Neural cell (in vitro differentiated cells): Measurements from ENCODE around the gene MCM7. TPM values are rescaled to one million over a fixed set of nuclear protein-coding genes. Genes with fewer than 3 reads are reported as not detected.

Experiments
- H2AFZ ChIP-seq: fragments of 200-600, 300-800 bp; sonication (generic), shearing (Covaris generic); 2 replicates; pipeline ENCODE4 v1.6.0; 2014; ENCODE audit warnings: low read depth, mild to moderate bottlenecking, antibody characterized with exemption, low read length, moderate library complexity
- H3F3A ChIP-seq: fragments of 200-600 bp; shearing (Covaris generic); 2 replicates; pipeline ENCODE4 v1.6.1; 2016; ENCODE audit warnings: mild to moderate bottlenecking, moderate library complexity, mixed read lengths, antibody characterized with exemption, low read length; ENCODE audit not compliant: insufficient read depth, poor library complexity, severe bottlenecking
- H3K27ac ChIP-seq: fragments of 200-600, 300-800 bp; sonication (generic), shearing (Covaris generic); 2 replicates; pipeline ENCODE4 v1.5.1; 2014; ENCODE audit warnings: mild to moderate bottlenecking, low read length, moderate library complexity
- H3K27me3 ChIP-seq: fragments of 300-800, 200-600 bp; sonication (generic), shearing (Covaris generic); 2 replicates; pipeline ENCODE4 v1.6.0; 2014; ENCODE audit warnings: mild to moderate bottlenecking, low read depth, low read length, moderate library complexity; ENCODE audit not compliant: insufficient read depth
- H3K36me3 ChIP-seq: fragments of 300-800, 200-600 bp; sonication (generic), shearing (Covaris generic); 2 replicates; pipeline ENCODE4 v1.5.1; 2014; ENCODE audit warnings: mild to moderate bottlenecking, antibody characterized with exemption, low read length, moderate library complexity; ENCODE audit not compliant: insufficient read depth
- H3K4me2 ChIP-seq: fragments of 300-800, 200-600 bp; sonication (generic), shearing (Covaris generic); 2 replicates; pipeline ENCODE4 v1.6.0; 2014; ENCODE audit warnings: mild to moderate bottlenecking, low read length
- H3K4me3 ChIP-seq: fragments of 300-800, 200-600 bp; sonication (generic), shearing (Covaris generic); 2 replicates; pipeline ENCODE4 v1.5.1; 2014; ENCODE audit warnings: mild to moderate bottlenecking, low read length, moderate library complexity
- H3K79me2 ChIP-seq: fragments of 200-600 bp; shearing (Covaris generic); replicated peaks from 2 replicates; pipeline ENCODE4 v1.6.0; 2014; ENCODE audit warnings: mild to moderate bottlenecking, low read length, moderate library complexity; ENCODE audit not compliant: insufficient read depth
- H3K9ac ChIP-seq: fragments of 300-800, 200-600 bp; sonication (generic), shearing (Covaris generic); 2 replicates; pipeline ENCODE4 v1.6.1; 2016; ENCODE audit warnings: mild to moderate bottlenecking, low read length, mixed read lengths
- H3K9me2 ChIP-seq: fragments of 200-600 bp; shearing (Covaris generic); 2 replicates; pipeline ENCODE4 v1.6.1; 2016; ENCODE audit warnings: mild to moderate bottlenecking, low read length, mixed read lengths; ENCODE audit not compliant: insufficient read depth
- H3K9me3 ChIP-seq: fragments of 200-600, 300-800 bp; sonication (generic), shearing (Covaris generic); 2 replicates; pipeline ENCODE4 v1.6.1; 2016; ENCODE audit warnings: mild to moderate bottlenecking, mixed run types, low read length, moderate library complexity, mixed read lengths
- H4K20me1 ChIP-seq: fragments of 200-600 bp; shearing (Covaris generic); 2 replicates; pipeline ENCODE4 v1.6.1; 2016; ENCODE audit warnings: mild to moderate bottlenecking, mixed run types; ENCODE audit not compliant: insufficient read depth
- EP300 ChIP-seq: fragments of 450-650 bp; conservative IDR thresholded peaks from 2 replicates; pipeline ENCODE4 v1.6.1; 2014; ENCODE audit warnings: antibody characterized with exemption, mild to moderate bottlenecking, moderate library complexity; ENCODE audit not compliant: poor library complexity, severe bottlenecking
- EZH2 ChIP-seq: fragments of 200-600, 300-800 bp; shearing (Covaris generic), sonication (generic); IDR thresholded peaks from 2 replicates; pipeline ENCODE4 v1.6.1; 2014; ENCODE audit warnings: antibody characterized with exemption, low read length, borderline replicate concordance, mild to moderate bottlenecking; ENCODE audit not compliant: insufficient read depth, poor library complexity, severe bottlenecking
- MXI1 ChIP-seq: fragments of 450-650 bp; conservative IDR thresholded peaks from 2 replicates; pipeline ENCODE4 v1.6.1; 2014; ENCODE audit warnings: antibody characterized with exemption, mild to moderate bottlenecking; ENCODE audit not compliant: poor library complexity, severe bottlenecking
- POLR2AphosphoS5 ChIP-seq: IDR thresholded peaks from 2 replicates; pipeline ENCODE4 v1.6.1; 2012
- RAD21 ChIP-seq: fragments of 450-650 bp; conservative IDR thresholded peaks from 2 replicates; pipeline ENCODE4 v1.6.1; 2014; ENCODE audit warnings: antibody characterized with exemption, mild to moderate bottlenecking, moderate library complexity
- SMC3 ChIP-seq: fragments of 450-650 bp; conservative IDR thresholded peaks from 2 replicates; pipeline ENCODE4 v1.6.1; 2014; ENCODE audit warnings: antibody characterized with exemption, mild to moderate bottlenecking, moderate library complexity; ENCODE audit not compliant: poor library complexity
- TAF1 ChIP-seq: IDR thresholded peaks from 2 replicates; pipeline ENCODE4 v1.6.1; 2012; ENCODE audit warnings: low read depth
- polyA minus RNA-seq: library from RNA; depleted of rRNA, polyadenylated mRNA; stranded (reverse); fragments of >200 nt; gene quantifications from 2 replicates; pipeline ENCODE4 v1.2.3, GENCODE V29; 2014
- polyA plus RNA-seq: library from polyadenylated mRNA; depleted of rRNA; stranded (reverse); fragments of >200 nt; gene quantifications from 2 replicates; pipeline ENCODE4 v1.2.3, GENCODE V29; 2014
- TF ChIP-seq, protein P1 (sequence below): fragments of 450-650 bp; IDR thresholded peaks from 2 replicates; pipeline ENCODE4 v1.5.1; 2014; ENCODE audit warnings: antibody characterized with exemption, mild to moderate bottlenecking, moderate library complexity; ENCODE audit not compliant: poor library complexity, severe bottlenecking
- TF ChIP-seq, protein P2 (sequence below): IDR thresholded peaks from 2 replicates; pipeline ENCODE4 v1.6.1; 2012; ENCODE audit warnings: borderline replicate concordance

MCM7 gene
- polyA plus RNA-seq = 118 and 146 TPM in 2 replicates
- polyA minus RNA-seq = 57.9 and 65.0 TPM in 2 replicates

DNA sequence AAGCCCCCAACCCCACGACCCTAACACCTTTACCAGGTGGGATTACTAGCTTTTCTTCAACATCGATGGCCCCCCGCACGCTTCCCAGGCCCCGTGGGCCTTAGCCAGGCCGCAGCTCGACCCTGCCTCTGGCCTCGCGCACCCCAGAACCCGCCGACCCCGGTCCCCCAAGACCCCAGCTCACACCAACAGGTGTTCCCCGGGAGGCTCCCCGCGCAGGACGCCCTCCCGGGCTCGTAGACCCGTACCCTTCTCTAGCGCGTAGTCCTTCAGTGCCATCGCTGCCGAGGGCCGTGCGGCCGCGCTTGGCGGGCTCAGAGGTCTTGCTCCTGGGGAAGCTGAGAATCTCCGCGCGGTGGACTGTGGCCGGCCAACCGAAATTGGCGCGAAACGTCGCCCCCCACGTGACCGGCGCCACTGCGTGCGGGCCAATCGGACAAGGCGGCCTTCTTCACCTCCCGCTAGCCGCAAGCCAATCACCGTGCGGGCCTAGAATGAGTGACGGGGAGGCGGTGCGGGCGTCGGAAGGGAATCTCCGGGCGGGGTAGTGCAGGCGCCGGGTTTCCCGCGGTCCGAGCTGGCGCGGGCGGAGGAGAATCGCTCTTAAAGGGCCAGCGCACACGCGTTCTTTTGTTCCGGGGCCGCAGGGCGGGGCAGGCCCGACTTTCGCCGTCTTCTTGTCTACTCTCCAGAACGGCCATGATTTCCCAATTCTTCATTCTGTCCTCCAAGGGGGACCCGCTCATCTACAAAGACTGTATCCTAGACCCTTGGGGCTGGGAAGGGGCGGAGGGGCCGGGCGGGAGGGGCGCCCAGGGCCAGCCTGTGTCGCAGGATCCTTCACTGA, at the start of gene MCM7, which contains the start of gene AP4M1:
Gene MCM7, minus strand, starts transcription at position 382 of the 847 bp plus-strand sequence. Its CDS starts 103 bp downstream, at position 279.
Gene AP4M1, plus strand, starts transcription at position 628 of the 847 bp plus-strand sequence. Its CDS starts 72 bp downstream, at position 700.
- Histone ChIP-seq H3K9me2 (no peaks in the 10 kb centered on the region), H3K9ac (peak within 1 kb of the TSS; percentile 93), H3K27ac (peak within 1 kb of the TSS; percentile 95), H3K27me3 (no peaks in the 10 kb centered on the region), H4K20me1 (no peaks in the 10 kb centered on the region), H2AFZ (peak within 1 kb of the TSS; percentile 65), H3K36me3 (peaks cover 8% of the 10 kb centered on the region), H3F3A (no peaks in the 10 kb centered on the region), H3K4me3 (peak within 1 kb of the TSS; percentile 78), H3K79me2 (peaks cover 26% of the 10 kb centered on the region), H3K9me3 (no peaks in the 10 kb centered on the region), H3K4me2 (peak within 1 kb of the TSS; percentile 81)
- TF ChIP-seq SMC3 = no peak
- TF ChIP-seq, protein P1, sequence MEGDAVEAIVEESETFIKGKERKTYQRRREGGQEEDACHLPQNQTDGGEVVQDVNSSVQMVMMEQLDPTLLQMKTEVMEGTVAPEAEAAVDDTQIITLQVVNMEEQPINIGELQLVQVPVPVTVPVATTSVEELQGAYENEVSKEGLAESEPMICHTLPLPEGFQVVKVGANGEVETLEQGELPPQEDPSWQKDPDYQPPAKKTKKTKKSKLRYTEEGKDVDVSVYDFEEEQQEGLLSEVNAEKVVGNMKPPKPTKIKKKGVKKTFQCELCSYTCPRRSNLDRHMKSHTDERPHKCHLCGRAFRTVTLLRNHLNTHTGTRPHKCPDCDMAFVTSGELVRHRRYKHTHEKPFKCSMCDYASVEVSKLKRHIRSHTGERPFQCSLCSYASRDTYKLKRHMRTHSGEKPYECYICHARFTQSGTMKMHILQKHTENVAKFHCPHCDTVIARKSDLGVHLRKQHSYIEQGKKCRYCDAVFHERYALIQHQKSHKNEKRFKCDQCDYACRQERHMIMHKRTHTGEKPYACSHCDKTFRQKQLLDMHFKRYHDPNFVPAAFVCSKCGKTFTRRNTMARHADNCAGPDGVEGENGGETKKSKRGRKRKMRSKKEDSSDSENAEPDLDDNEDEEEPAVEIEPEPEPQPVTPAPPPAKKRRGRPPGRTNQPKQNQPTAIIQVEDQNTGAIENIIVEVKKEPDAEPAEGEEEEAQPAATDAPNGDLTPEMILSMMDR = no peak
- no peak for TF ChIP-seq EP300
- TF ChIP-seq EZH2 = no peak
- peak; percentile 88 for TF ChIP-seq MXI1
- no peak for TF ChIP-seq TAF1
- TF ChIP-seq, protein P2, sequence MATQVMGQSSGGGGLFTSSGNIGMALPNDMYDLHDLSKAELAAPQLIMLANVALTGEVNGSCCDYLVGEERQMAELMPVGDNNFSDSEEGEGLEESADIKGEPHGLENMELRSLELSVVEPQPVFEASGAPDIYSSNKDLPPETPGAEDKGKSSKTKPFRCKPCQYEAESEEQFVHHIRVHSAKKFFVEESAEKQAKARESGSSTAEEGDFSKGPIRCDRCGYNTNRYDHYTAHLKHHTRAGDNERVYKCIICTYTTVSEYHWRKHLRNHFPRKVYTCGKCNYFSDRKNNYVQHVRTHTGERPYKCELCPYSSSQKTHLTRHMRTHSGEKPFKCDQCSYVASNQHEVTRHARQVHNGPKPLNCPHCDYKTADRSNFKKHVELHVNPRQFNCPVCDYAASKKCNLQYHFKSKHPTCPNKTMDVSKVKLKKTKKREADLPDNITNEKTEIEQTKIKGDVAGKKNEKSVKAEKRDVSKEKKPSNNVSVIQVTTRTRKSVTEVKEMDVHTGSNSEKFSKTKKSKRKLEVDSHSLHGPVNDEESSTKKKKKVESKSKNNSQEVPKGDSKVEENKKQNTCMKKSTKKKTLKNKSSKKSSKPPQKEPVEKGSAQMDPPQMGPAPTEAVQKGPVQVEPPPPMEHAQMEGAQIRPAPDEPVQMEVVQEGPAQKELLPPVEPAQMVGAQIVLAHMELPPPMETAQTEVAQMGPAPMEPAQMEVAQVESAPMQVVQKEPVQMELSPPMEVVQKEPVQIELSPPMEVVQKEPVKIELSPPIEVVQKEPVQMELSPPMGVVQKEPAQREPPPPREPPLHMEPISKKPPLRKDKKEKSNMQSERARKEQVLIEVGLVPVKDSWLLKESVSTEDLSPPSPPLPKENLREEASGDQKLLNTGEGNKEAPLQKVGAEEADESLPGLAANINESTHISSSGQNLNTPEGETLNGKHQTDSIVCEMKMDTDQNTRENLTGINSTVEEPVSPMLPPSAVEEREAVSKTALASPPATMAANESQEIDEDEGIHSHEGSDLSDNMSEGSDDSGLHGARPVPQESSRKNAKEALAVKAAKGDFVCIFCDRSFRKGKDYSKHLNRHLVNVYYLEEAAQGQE = peak; percentile 22

DNA sequence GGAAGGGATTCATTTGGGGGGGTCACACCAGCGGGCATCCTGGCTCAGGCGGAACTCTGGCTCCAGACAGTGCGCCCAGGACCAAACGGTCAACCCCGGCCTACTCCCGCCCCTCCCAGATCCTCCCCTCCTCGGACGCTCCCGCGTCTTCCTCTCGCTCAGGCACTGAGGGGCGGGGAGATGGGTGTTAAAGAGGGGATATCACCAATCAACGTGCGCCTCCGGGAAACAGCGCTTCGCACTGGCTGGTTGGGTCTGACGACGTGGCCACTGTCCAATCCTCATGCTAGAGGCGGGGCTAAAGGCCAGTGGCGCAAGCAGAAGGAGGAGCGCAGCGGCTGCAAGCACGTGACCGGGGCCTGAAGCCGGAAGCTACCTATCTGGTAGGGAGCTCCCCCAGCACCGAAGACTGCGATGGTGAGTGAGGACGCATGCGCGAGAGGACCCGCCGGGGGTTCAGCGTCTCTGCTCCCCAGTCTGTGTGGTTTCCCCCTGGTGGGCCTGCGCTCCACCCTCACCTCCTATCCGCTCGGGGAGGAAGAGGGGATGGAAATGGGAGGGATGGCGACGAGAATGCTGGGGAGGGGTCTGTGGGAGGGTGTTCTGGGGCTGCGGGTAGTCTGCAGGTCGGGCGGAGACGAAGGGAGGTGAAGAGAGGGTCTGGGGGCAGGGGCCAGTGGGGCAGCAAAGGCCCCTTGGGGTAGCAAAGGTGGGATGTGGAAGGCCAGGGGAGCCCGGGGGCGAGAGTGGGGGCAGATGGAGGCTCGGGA, 47.5 kb upstream of the MCM7 start, which contains the start of gene LAMTOR4:
Gene LAMTOR4, plus strand, starts transcription at position 360 of the 770 bp plus-strand sequence. Its CDS starts 55 bp downstream, at position 415.
- H2AFZ ChIP-seq = peak within 1 kb of the TSS; percentile 97
- no peaks in the 10 kb centered on the region for H3K9me2 ChIP-seq
- no peaks in the 10 kb centered on the region for H3K36me3 ChIP-seq
- peak within 1 kb of the TSS; percentile 99 for H3K9ac ChIP-seq
- no peaks in the 10 kb centered on the region for H3K27me3 ChIP-seq
- H3K79me2 ChIP-seq = peaks cover 14% of the 10 kb centered on the region
- peak within 1 kb of the TSS; percentile 92 for H3K27ac ChIP-seq
- peak within 1 kb of the TSS; percentile 90 for H3K4me3 ChIP-seq
- H4K20me1 ChIP-seq = no peaks in the 10 kb centered on the region
- peak within 1 kb of the TSS; percentile 95 for H3K4me2 ChIP-seq
- H3K9me3 ChIP-seq = no peaks in the 10 kb centered on the region
- H3F3A ChIP-seq = no peaks in the 10 kb centered on the region
- TF ChIP-seq SMC3 (peak; percentile 41), TAF1 (peak; percentile 64), RAD21 (no peak), EZH2 (no peak), EP300 (peak; percentile 13), POLR2AphosphoS5 (peak; percentile 81), MXI1 (peak; percentile 63)
- TF ChIP-seq, protein P1 = peak; percentile 57
- TF ChIP-seq, protein P2 = no peak
